ENCODE data around the gene HILPDA. TPM values are rescaled to one million over a fixed set of nuclear protein-coding genes. Genes with fewer than 3 reads are reported as not detected.

HILPDA gene
- total and polyA plus RNA-seq, 9 of the 15 experiments (the other 6 are each of a cell fraction or from before 2014, with no cell fraction given): 8.3 to 71.8 (median 23.5) TPM

DNA sequence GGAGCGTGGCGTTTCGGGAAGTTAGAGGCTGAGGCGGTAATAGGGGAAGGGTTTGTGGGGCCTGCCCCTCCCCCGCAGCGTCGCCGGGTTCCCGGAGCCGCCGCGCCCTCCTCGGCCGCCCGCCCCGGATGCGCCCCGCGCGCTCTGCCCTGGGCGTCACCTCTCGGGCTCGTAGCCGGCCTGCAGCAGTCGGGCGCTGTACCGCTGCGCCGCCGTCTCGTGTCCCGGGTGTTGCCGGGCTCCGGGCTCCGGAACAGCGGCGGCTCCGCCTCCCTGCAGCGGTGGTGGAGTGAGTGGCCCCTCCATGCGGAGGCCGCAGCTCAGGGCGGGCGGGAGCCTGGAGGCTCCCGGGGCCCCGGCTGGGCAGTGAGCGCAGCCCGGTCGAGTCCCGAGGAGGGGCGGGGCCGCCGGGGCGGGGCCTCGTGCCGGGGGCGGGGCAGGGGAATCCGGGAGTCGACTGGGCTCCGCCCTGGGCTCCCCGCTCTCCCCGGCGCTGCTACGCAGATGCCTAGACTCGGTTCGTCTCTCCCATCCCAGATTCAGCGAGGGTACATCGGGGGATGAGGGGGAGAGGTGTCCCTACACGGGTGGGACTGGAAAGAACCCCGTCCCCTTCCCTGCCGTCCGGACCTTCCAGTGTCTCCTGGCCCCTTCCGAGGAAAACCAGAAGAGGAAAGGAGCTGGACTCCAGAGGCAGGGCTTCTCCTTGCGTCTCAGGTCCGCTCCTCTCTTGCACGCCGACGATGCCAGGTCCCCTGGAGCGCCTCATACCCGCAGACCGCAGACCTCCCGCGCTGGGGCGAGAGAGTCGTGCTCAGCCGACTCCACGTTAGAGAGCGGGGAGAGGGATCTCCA is 45.9 kb upstream of the HILPDA start, which contains the start of gene IMPDH1 (continued):
- TF ChIP-seq, protein P1, sequence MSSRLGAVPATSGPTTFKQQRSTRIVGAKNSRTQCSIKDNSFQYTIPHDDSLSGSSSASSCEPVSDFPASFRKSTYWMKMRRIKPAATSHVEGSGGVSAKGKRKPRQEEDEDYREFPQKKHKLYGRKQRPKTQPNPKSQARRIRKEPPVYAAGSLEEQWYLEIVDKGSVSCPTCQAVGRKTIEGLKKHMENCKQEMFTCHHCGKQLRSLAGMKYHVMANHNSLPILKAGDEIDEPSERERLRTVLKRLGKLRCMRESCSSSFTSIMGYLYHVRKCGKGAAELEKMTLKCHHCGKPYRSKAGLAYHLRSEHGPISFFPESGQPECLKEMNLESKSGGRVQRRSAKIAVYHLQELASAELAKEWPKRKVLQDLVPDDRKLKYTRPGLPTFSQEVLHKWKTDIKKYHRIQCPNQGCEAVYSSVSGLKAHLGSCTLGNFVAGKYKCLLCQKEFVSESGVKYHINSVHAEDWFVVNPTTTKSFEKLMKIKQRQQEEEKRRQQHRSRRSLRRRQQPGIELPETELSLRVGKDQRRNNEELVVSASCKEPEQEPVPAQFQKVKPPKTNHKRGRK (tag; IDR thresholded peaks at IDR 0.05): no peak
- TF ChIP-seq, protein P2, sequence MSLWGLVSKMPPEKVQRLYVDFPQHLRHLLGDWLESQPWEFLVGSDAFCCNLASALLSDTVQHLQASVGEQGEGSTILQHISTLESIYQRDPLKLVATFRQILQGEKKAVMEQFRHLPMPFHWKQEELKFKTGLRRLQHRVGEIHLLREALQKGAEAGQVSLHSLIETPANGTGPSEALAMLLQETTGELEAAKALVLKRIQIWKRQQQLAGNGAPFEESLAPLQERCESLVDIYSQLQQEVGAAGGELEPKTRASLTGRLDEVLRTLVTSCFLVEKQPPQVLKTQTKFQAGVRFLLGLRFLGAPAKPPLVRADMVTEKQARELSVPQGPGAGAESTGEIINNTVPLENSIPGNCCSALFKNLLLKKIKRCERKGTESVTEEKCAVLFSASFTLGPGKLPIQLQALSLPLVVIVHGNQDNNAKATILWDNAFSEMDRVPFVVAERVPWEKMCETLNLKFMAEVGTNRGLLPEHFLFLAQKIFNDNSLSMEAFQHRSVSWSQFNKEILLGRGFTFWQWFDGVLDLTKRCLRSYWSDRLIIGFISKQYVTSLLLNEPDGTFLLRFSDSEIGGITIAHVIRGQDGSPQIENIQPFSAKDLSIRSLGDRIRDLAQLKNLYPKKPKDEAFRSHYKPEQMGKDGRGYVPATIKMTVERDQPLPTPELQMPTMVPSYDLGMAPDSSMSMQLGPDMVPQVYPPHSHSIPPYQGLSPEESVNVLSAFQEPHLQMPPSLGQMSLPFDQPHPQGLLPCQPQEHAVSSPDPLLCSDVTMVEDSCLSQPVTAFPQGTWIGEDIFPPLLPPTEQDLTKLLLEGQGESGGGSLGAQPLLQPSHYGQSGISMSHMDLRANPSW (CRISPR knock-in tag; IDR thresholded peaks at IDR 0.05): 0 out of 2 replicates have a peak, but pooled peaks have one; percentile 75
- TF ChIP-seq ZNF12 (CRISPR knock-in tag; IDR thresholded peaks at IDR 0.05): no peak; the same call in 1 of the 2 replicates
- 0 out of 2 replicates have a peak, but pooled peaks have one; percentile 36 for TF ChIP-seq CEBPG (CRISPR knock-in tag; IDR thresholded peaks at IDR 0.05)
- no peak for TF ChIP-seq CEBPG (tag; conservative IDR thresholded peaks at IDR 0.05 in 1 of 2, IDR thresholded peaks at IDR 0.05 in 1 of 2)
- TF ChIP-seq, protein P3, sequence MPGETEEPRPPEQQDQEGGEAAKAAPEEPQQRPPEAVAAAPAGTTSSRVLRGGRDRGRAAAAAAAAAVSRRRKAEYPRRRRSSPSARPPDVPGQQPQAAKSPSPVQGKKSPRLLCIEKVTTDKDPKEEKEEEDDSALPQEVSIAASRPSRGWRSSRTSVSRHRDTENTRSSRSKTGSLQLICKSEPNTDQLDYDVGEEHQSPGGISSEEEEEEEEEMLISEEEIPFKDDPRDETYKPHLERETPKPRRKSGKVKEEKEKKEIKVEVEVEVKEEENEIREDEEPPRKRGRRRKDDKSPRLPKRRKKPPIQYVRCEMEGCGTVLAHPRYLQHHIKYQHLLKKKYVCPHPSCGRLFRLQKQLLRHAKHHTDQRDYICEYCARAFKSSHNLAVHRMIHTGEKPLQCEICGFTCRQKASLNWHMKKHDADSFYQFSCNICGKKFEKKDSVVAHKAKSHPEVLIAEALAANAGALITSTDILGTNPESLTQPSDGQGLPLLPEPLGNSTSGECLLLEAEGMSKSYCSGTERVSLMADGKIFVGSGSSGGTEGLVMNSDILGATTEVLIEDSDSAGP (CRISPR knock-in tag; IDR thresholded peaks at IDR 0.05): no peak
- TF ChIP-seq ZNF696 (CRISPR knock-in tag; conservative IDR thresholded peaks at IDR 0.05): no peak
- no peak for TF ChIP-seq ARID2 (IDR thresholded peaks at IDR 0.05)
- TF ChIP-seq ETS1 (conservative IDR thresholded peaks at IDR 0.05; ENCODE audit: control insufficient read depth, low read depth, low read length): peak; percentile 51; the same call in 1 of the 2 replicates
- TF ChIP-seq, protein P4, sequence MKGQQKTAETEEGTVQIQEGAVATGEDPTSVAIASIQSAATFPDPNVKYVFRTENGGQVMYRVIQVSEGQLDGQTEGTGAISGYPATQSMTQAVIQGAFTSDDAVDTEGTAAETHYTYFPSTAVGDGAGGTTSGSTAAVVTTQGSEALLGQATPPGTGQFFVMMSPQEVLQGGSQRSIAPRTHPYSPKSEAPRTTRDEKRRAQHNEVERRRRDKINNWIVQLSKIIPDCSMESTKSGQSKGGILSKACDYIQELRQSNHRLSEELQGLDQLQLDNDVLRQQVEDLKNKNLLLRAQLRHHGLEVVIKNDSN (CRISPR knock-in tag; IDR thresholded peaks at IDR 0.05): no peak; the same call in 1 of the 2 replicates
- TF ChIP-seq RAD21 (CRISPR knock-in tag; conservative IDR thresholded peaks at IDR 0.05 in 1 of 2, IDR thresholded peaks at IDR 0.05 in 1 of 2): peak in 1 of 2 experiments; percentile 2; a peak in 1 of 4 replicates
- TF ChIP-seq RBM15 (IDR thresholded peaks at IDR 0.05; ENCODE audit: insufficient read depth, low read length): no peak
- TF ChIP-seq TFAP4 (CRISPR knock-in tag; IDR thresholded peaks at IDR 0.05; ENCODE audit: borderline replicate concordance): peak; percentile 10; the same call in 1 of the 2 replicates
- TF ChIP-seq SREBF2 (CRISPR knock-in tag; IDR thresholded peaks at IDR 0.05): no peak
- no peak for TF ChIP-seq DIDO1 (tag; IDR thresholded peaks at IDR 0.05; ENCODE audit: low read depth)
- TF ChIP-seq NR2C1 (IDR thresholded peaks at IDR 0.05): no peak
- no peak for TF ChIP-seq NR2C1 (tag; IDR thresholded peaks at IDR 0.05)

Data from K562 (cell line).